ENCODE measurements around the gene SLC9A9. TPM values are rescaled to one million over a fixed set of nuclear protein-coding genes. Genes with fewer than 3 reads are reported as not detected.

The SLC9A9 gene
- total and polyA plus RNA-seq, 2 of the 8 experiments (the other 6 are each of a cell fraction or from before 2014, with no cell fraction given): 0.48 to 1.1 TPM

GRCh38 chr3:143283432-143284128 is 564.7 kb downstream of the SLC9A9 start (continued):
- no peak for TF ChIP-seq CHD7 (IDR thresholded peaks at IDR 0.05; ENCODE audit: insufficient replicate concordance, low read length)
- TF ChIP-seq RBBP5 (IDR thresholded peaks at IDR 0.05; ENCODE audit: borderline replicate concordance, low read depth, low read length): no peak
- no peak for TF ChIP-seq TEAD4 (IDR thresholded peaks at IDR 0.05; ENCODE audit: low read depth, low read length)
- TF ChIP-seq HDAC2 (IDR thresholded peaks at IDR 0.05; ENCODE audit: borderline replicate concordance in 1 of 2, low read depth in 2 of 2, low read length in 2 of 2): no peak
- no peak for TF ChIP-seq JUND (IDR thresholded peaks at IDR 0.05; ENCODE audit: low read length)
- no peak for TF ChIP-seq EZH2 (IDR thresholded peaks at IDR 0.05; ENCODE audit: low read depth, low read length, severe bottlenecking)
- TF ChIP-seq KDM5A (IDR thresholded peaks at IDR 0.05; ENCODE audit: low read length): no peak
- no peak for TF ChIP-seq TBP (IDR thresholded peaks at IDR 0.05; ENCODE audit: low read depth, low read length)
- no peak for TF ChIP-seq SIRT6 (IDR thresholded peaks at IDR 0.05; ENCODE audit: low read length)
- no peak for TF ChIP-seq CREB1 (IDR thresholded peaks at IDR 0.05)
- TF ChIP-seq ZNF274 (IDR thresholded peaks at IDR 0.05; ENCODE audit: borderline replicate concordance, extremely low read depth, low read length): no peak
